ENCODE measurements around the gene BMF. TPM values are rescaled to one million over a fixed set of nuclear protein-coding genes. Genes with fewer than 3 reads are reported as not detected.

BMF gene
- total RNA-seq, 2 experiments from 2014 or later: 4.8 to 11.1 TPM

DNA sequence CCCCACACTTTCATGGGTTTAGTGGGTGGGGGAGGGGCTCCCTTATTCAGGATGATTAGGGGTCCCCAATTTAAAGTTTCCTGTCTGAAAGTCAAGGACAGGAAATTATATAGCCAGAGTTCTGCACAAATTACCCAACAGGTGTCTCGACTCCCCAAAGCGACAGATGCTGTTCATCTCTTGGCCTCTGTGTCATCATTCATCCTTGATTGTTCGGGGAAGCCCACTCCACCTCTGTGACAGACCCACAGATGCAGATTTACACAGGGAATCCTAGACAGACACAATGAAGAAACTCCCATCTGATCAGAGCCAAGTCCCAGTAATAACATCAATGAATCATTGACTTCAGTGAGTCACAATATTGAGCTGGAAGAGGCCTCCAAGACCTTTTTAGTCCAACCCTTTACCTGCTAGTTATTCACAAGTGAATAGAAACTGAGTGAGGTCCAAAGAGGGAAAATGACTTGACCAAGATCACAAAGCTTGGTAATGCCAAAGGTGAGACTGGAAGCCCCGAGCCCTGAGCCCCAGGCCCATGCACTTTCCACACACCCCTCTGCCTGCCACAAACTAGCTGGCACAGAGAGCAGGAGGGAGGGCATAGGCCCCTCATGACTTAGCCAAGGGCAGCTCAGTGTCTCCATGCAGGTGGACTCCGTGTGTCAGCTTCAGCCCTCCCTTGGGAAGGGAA, 61.8 kb downstream of the BMF start:
- TF ChIP-seq, protein P1, sequence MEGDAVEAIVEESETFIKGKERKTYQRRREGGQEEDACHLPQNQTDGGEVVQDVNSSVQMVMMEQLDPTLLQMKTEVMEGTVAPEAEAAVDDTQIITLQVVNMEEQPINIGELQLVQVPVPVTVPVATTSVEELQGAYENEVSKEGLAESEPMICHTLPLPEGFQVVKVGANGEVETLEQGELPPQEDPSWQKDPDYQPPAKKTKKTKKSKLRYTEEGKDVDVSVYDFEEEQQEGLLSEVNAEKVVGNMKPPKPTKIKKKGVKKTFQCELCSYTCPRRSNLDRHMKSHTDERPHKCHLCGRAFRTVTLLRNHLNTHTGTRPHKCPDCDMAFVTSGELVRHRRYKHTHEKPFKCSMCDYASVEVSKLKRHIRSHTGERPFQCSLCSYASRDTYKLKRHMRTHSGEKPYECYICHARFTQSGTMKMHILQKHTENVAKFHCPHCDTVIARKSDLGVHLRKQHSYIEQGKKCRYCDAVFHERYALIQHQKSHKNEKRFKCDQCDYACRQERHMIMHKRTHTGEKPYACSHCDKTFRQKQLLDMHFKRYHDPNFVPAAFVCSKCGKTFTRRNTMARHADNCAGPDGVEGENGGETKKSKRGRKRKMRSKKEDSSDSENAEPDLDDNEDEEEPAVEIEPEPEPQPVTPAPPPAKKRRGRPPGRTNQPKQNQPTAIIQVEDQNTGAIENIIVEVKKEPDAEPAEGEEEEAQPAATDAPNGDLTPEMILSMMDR (conservative IDR thresholded peaks at IDR 0.05; ENCODE audit: low read length): 0 out of 2 replicates have a peak, but pooled peaks have one; percentile 13
- TF ChIP-seq EZH2phosphoT487 (IDR thresholded peaks at IDR 0.05; ENCODE audit: borderline replicate concordance, low read depth, low read length): no peak
- Histone ChIP-seq H3K9me2 (ENCODE audit: insufficient read depth, low read length) (no peaks in the 10 kb centered on the region), H3K36me3 (ENCODE audit: insufficient read depth, low read length) (no peaks in the 10 kb centered on the region), H3K4me2 (ENCODE audit: low read length) (peak overlapping the region; percentile 52), H3K9me3 (ENCODE audit: low read length) (no peaks in the 10 kb centered on the region), H3K79me2 (ENCODE audit: insufficient read depth, low read depth, low read length) (no peaks in the 10 kb centered on the region), H2AFZ (ENCODE audit: low read length) (peak overlapping the region; percentile 56; the same call in 1 of the 2 replicates), H3K27ac (ENCODE audit: low read depth, low read length, poor library complexity, severe bottlenecking) (peak overlapping the region; percentile 27), H3K4me1 (ENCODE audit: insufficient read depth, low read length, poor library complexity, severe bottlenecking) (peaks cover 62% of the 10 kb centered on the region), H4K20me1 (ENCODE audit: insufficient read depth, low read length) (no peaks in the 10 kb centered on the region), H3K4me3 (ENCODE audit: low read depth, low read length, poor library complexity, severe bottlenecking) (no peak overlapping the region)
- BruUV-seq (replicated peaks): no TSS peak
- ChIA-PET CTCF (ENCODE audit: unreplicated experiment) (interaction anchor here (0.7 to 4.5 kb wide), 8 partner anchors 29 to 233 kb away, joined by 3 to 81 read pairs (median 4); no protein-coding TSS in a partner anchor), POLR2A (interaction anchor here (0.7 to 4.8 kb wide), 8 partner anchors 8 to 259 kb away, joined by 3 to 37 read pairs (median 6); partner anchors contain the start of genes BMF and SRP14)
- intact Hi-C loops (cut with micrococcal nuclease; ENCODE audit: unreplicated experiment): loop anchor here (5.0 kb wide), 2 partner anchors 130 to 265 kb away; partner anchors contain the start of gene FSIP1
- DNase-seq (ENCODE audit: low spot score): no peak

GRCh38 chr15:40045572-40046217, 63.0 kb downstream of the BMF start:
- CTCF ChIA-PET (ENCODE audit: unreplicated experiment): interaction anchor here (0.5 to 4.5 kb wide), 14 partner anchors 14 to 229 kb away, joined by 3 to 81 read pairs (median 4); partner anchors contain the start of genes BMF and BUB1B
- no peak for DNase-seq (ENCODE audit: low spot score)
- Histone ChIP-seq H3K27ac (ENCODE audit: low read depth, low read length, poor library complexity, severe bottlenecking) (peak overlapping the region; percentile 15), H2AFZ (ENCODE audit: low read length) (peak overlapping the region; percentile 84; the same call in 1 of the 2 replicates), H3K9me2 (ENCODE audit: insufficient read depth, low read length) (no peaks in the 10 kb centered on the region), H3K4me1 (ENCODE audit: insufficient read depth, low read length, poor library complexity, severe bottlenecking) (peaks cover 64% of the 10 kb centered on the region), H3K36me3 (ENCODE audit: insufficient read depth, low read length) (no peaks in the 10 kb centered on the region), H4K20me1 (ENCODE audit: insufficient read depth, low read length) (no peaks in the 10 kb centered on the region), H3K79me2 (ENCODE audit: insufficient read depth, low read depth, low read length) (no peaks in the 10 kb centered on the region), H3K4me2 (ENCODE audit: low read length) (peak overlapping the region; percentile 63), H3K4me3 (ENCODE audit: low read depth, low read length, poor library complexity, severe bottlenecking) (no peak overlapping the region), H3K9me3 (ENCODE audit: low read length) (no peaks in the 10 kb centered on the region)
- POLR2A ChIA-PET: interaction anchor here (0.5 to 4.8 kb wide), 9 partner anchors 9 to 124 kb away, joined by 3 to 37 read pairs (median 6); partner anchors contain the start of gene BMF
- BruUV-seq (replicated peaks): no TSS peak
- no peak for TF ChIP-seq EZH2phosphoT487 (IDR thresholded peaks at IDR 0.05; ENCODE audit: borderline replicate concordance, low read depth, low read length)
- TF ChIP-seq, protein P1 (conservative IDR thresholded peaks at IDR 0.05; ENCODE audit: low read length): no peak
- intact Hi-C loops (cut with micrococcal nuclease; ENCODE audit: unreplicated experiment): loop anchor here (1.0 to 5.0 kb wide), 6 partner anchors 60 to 263 kb away; partner anchors contain the start of gene FSIP1
